Stomach (tissue), 9 donors: Measurements from ENCODE around the gene UBE2U. TPM values are rescaled to one million over a fixed set of nuclear protein-coding genes. Genes with fewer than 3 reads are reported as not detected.

ENCODE experiments used
- DNase-seq, 2 donors: peaks; one replicate each; pipeline versions ENCODE4 v3.0.0 to v3.0.0-alpha.2; 2013 to 2019
- H3K27ac ChIP-seq, 5 donors: fragments of 200-600 bp in 4 of 5; sonication (generic) in 4 of 5; one replicate each; pipeline ENCODE4 v1.5.1; 2013 to 2019; ENCODE audit warnings: mild to moderate bottlenecking in 1 of 5, moderate library complexity in 1 of 5
- H3K27me3 ChIP-seq, 3 donors: fragments of 200-600 bp; sonication (generic); one replicate each; pipeline ENCODE4 v1.5.1; 2017 to 2019; ENCODE audit warnings: mixed run types in 1 of 3
- H3K36me3 ChIP-seq, 4 donors: fragments of 200-600 bp; sonication (generic); 1 replicate in 3 of 4; 2 replicates in 1 of 4; pipeline ENCODE4 v1.5.1; 2016 to 2019
- H3K4me1 ChIP-seq, 4 donors: fragments of 200-600 bp; sonication (generic); one replicate each; pipeline ENCODE4 v1.5.1; 2016 to 2019
- H3K4me3 ChIP-seq, 4 donors: fragments of 200-600 bp; sonication (generic) in 3 of 4; one replicate each; pipeline ENCODE4 v1.5.1; 2016 to 2019; ENCODE audit warnings: mild to moderate bottlenecking in 1 of 4
- H3K9me3 ChIP-seq, 4 donors: fragments of 200-600 bp; sonication (generic); one replicate each; pipeline ENCODE4 v1.5.1; 2016 to 2019
- CTCF ChIP-seq, 7 experiments: fragments of 450-650 bp in 4 of 7; fragments of 200-600 bp in 3 of 7; sonication (generic) in 3 of 7; IDR thresholded peaks; one replicate each; pipeline ENCODE4 v1.5.1; 2016 to 2019; ENCODE audit warnings: antibody characterized with exemption in 7 of 7, control low read depth in 2 of 7, mild to moderate bottlenecking in 1 of 7
- EP300 ChIP-seq: sonication (generic); formaldehyde crosslinking; IDR thresholded peaks from one replicate; pipeline ENCODE4 v1.6.1; 2017; ENCODE audit warnings: antibody characterized with exemption
- POLR2A ChIP-seq, 4 donors: fragments of 450-650 bp; IDR thresholded peaks; one replicate each; pipeline ENCODE4 v1.6.1; 2016; ENCODE audit warnings: antibody characterized with exemption in 4 of 4, control low read depth in 2 of 4, mild to moderate bottlenecking in 1 of 4, moderate library complexity in 1 of 4
- POLR2AphosphoS5 ChIP-seq, 3 donors: sonication (generic); formaldehyde crosslinking; IDR thresholded peaks; one replicate each; pipeline ENCODE4 v1.6.1; 2016; ENCODE audit warnings: antibody characterized with exemption in 3 of 3
- WGBS, 5 donors: extraction: QIAGEN DNeasy Blood & Tissue Kit in 3 of 5; methylation state at CpG; one replicate each; pipeline versions ENCODE4 v1.1.5 to v1.1.7; 2013 to 2018; 5-methylcytosine and 5-hydroxymethylcytosine counted together
- intact Hi-C: fragments of 100-400 bp; cut with DNase I; formaldehyde crosslinking; loops from one replicate; pipeline ENCODE4 v1.15.1; 2023; ENCODE audit warnings: low total_unique reads
- polyA plus RNA-seq, 3 donors: library from polyadenylated mRNA; stranded (reverse); fragments of 200-250 nt; gene quantifications; one replicate each; pipeline ENCODE4 v1.2.3, GENCODE V29; 2013
- total RNA-seq, 5 donors: library from RNA; depleted of rRNA; stranded (reverse); fragments of >200 nt; gene quantifications; one replicate each; pipeline versions ENCODE4 v1.1.0 to v1.2.3, GENCODE V29; 2014 to 2016
- donor health status: healthy with polysubstance abuse.
- donor health status: Bipolar disorder and iron deficiency.
- donor health status: healthy.

UBE2U gene
- total and polyA plus RNA-seq, 8 donors, result 0.08 TPM; not detected in 7

DNA sequence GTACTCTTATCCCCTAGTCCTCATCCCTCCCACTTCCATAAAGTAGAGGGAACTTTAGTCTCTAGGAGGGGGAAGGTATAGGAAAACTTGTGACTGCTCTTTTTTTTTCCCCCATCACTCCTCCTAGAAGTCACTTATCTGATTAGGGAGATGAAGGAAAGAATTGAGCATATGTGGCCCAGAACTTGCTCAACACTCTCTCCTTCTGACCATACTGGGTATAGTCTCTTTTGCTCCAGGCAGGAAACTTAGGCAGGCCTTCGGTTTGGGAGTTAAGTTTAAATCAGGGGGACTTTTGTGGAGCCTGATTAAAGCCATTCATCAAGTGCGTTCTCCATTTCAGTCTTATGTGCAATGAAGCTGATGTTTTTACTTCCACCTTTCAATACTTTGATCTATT, 5.8 kb downstream of the UBE2U start:
- DNase-seq, result no peak
- no peak for TF ChIP-seq POLR2AphosphoS5 (IDR thresholded peaks at IDR 0.05)
- no peak for TF ChIP-seq CTCF (IDR thresholded peaks at IDR 0.05)
- no peak for TF ChIP-seq POLR2A (IDR thresholded peaks at IDR 0.05)
- TF ChIP-seq EP300, result no peak
- no peaks in the 10 kb centered on the region for H3K27me3 ChIP-seq
- no peaks in the 10 kb centered on the region for H3K4me1 ChIP-seq
- no peak overlapping the region for H3K27ac ChIP-seq
- no peak overlapping the region for H3K4me3 ChIP-seq
- intact Hi-C loops, result no loop called here
- WGBS, 5 donors, result 68 to 81% (median 73%) methylated on average over 2 of the region's 2 CpGs
- H3K36me3 ChIP-seq, result no peaks in the 10 kb centered on the region
- H3K9me3 ChIP-seq, result no peaks in the 10 kb centered on the region

DNA sequence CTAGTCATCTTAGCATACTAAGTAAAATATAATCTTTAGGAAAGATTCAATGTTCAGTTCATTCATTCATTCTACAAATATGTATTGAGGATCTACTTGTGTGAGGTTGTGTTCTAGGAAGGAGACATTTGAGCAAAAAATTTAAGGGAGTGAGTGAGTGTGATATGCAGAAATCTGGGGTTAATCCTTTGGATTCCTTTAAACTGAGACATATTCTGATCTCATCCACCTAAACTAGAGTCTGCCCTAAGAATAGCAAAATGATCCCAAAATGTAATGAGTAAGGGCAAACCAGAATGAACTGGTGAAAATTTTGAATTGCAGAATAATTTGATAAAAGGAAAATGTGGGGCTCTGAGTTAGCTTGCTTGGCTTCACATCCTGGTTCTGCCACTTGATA, 8.6 kb downstream of the UBE2U start:
- Histone ChIP-seq H3K9me3 (no peaks in the 10 kb centered on the region), H3K4me1 (no peaks in the 10 kb centered on the region), H3K27ac (no peak overlapping the region), H3K36me3 (no peaks in the 10 kb centered on the region), H3K4me3 (no peak overlapping the region), H3K27me3 (no peaks in the 10 kb centered on the region)
- intact Hi-C loops, result no loop called here
- TF ChIP-seq CTCF (IDR thresholded peaks at IDR 0.05), result no peak
- TF ChIP-seq POLR2A (IDR thresholded peaks at IDR 0.05), result no peak
- no peak for DNase-seq

DNA sequence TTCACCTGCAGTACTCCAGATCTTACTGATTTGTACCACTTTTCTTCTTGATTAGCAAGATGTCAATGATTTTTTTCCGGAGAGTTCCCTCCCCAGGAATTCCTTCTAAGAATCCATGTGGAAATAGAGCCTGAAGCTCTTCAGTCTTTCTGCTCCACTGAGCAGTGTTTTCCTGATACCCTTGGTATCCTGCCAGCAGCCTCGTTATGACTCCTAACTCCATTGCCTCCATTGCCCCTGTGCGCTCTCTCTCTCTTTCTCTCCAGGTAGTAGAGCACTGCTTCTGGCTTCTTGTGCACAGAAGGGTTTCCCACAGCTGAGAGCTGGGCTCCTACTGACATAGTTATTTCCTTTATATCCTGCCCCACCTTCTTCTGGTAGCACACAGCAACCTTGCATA, 12.2 kb downstream of the UBE2U start:
- DNase-seq, result no peak
- intact Hi-C loops, result no loop called here
- Histone ChIP-seq H3K9me3 (no peaks in the 10 kb centered on the region), H3K27me3 (no peaks in the 10 kb centered on the region), H3K27ac (no peak overlapping the region), H3K36me3 (no peaks in the 10 kb centered on the region), H3K4me3 (no peak overlapping the region), H3K4me1 (no peaks in the 10 kb centered on the region)
- WGBS, 5 donors, result 81 to 90% (median 85%) methylated on average over 3 of the region's 3 CpGs
- TF ChIP-seq CTCF (IDR thresholded peaks at IDR 0.05) (no peak), POLR2AphosphoS5 (IDR thresholded peaks at IDR 0.05) (no peak), POLR2A (IDR thresholded peaks at IDR 0.05) (no peak), EP300 (no peak)

DNA sequence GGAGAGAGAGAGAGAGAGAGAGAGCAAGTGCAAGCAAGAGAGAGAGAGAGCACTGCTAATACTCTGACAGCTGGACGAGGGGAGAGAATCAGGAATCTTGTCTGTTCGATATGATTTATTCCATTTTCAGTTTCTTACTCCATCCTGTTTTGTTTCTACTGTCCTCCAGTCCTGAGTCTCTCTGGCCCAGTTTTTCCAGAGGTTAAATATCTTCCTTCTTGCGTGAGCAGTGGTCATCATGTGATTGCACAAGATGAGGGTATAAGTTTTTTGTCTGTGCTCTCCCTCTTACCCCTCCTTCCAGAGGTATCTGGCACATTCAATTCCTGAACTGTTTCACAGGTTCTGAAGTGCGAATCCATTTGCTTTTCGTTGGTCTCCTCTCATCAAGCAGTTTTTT, 16.8 kb downstream of the UBE2U start:
- TF ChIP-seq POLR2AphosphoS5 (IDR thresholded peaks at IDR 0.05) (no peak), POLR2A (IDR thresholded peaks at IDR 0.05) (no peak), EP300 (no peak), CTCF (IDR thresholded peaks at IDR 0.05) (no peak)
- Histone ChIP-seq H3K27ac (no peak overlapping the region), H3K4me3 (no peak overlapping the region), H3K27me3 (no peaks in the 10 kb centered on the region), H3K4me1 (no peaks in the 10 kb centered on the region), H3K9me3 (no peaks in the 10 kb centered on the region), H3K36me3 (no peaks in the 10 kb centered on the region)
- intact Hi-C loops, result no loop called here
- WGBS, 5 donors, result 76 to 90% (median 83%) methylated on average over 5 of the region's 5 CpGs
- DNase-seq, result no peak
